GM12801 (cell line): Measurements from ENCODE around the gene ING5.

Source experiments
- TF ChIP-seq, protein P1 (sequence below): IDR thresholded peaks from one replicate; pipeline ENCODE4 v1.5.1; 2011; ENCODE audit warnings: control low read depth; ENCODE audit not compliant: insufficient read length; ENCODE audit errors: extremely low read depth

The ING5 gene

DNA sequence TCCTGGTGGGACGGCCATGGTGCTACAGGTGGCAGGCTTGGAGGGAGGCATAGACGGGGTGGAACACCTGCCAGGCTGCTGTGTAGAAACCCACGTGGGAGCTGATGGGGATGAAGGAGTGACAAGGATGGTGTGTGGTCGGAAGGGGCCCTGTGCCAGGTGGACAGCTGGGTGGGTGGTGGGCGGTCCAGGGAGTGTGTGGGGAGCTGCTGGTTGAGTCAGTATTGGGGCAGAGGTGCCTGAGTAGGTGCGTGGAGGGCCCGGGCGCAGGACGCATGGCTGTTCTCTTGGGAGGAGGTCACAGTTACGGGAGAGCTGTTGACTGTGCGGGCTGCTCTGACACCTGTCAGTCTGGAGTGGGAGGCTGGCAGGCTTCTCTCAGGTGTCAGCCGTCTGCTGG lies 20.0 kb downstream of the ING5 start:
- TF ChIP-seq, protein P1, sequence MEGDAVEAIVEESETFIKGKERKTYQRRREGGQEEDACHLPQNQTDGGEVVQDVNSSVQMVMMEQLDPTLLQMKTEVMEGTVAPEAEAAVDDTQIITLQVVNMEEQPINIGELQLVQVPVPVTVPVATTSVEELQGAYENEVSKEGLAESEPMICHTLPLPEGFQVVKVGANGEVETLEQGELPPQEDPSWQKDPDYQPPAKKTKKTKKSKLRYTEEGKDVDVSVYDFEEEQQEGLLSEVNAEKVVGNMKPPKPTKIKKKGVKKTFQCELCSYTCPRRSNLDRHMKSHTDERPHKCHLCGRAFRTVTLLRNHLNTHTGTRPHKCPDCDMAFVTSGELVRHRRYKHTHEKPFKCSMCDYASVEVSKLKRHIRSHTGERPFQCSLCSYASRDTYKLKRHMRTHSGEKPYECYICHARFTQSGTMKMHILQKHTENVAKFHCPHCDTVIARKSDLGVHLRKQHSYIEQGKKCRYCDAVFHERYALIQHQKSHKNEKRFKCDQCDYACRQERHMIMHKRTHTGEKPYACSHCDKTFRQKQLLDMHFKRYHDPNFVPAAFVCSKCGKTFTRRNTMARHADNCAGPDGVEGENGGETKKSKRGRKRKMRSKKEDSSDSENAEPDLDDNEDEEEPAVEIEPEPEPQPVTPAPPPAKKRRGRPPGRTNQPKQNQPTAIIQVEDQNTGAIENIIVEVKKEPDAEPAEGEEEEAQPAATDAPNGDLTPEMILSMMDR: no peak

- TF ChIP-seq, protein P1: no peak
These were observed 21.1 kb downstream of the ING5 start for GRCh38 chr2:241722896-241723454.

DNA sequence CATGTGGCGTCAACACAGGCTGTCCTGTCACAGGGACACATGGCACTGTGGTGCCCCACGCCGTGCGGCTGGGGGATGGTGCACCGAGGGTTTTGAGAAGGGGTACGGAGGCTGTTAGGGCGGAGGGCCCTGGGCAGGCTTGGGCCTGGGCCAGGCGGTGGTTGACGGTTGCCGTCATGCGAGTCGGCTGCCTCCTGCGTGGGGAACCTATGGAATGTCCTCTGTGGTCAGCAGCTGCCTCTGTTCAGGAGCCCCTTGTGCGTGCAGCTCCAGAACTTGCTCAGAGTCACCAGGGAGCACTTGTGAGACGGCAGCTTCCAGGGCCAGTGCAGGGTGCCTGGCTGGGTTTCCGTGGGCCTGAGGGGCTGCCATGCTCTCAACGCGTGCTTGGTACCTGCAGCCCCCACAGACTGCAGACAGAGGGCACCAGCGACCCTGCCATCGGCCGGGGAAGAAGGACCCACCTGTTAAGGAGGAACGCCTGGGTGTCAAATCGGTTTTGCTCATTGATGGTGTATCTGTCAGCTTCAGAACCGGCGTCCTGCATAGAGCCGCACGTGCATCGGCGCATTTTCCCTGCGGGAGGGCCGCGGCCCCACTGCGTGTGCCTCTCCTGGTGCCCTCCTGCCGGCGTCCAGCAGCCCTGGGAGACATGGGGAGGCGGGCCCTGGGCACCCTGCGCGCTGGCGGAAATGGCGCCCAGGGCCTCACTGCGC lies 22.6 kb downstream of the ING5 start:
- TF ChIP-seq, protein P1: no peak

DNA sequence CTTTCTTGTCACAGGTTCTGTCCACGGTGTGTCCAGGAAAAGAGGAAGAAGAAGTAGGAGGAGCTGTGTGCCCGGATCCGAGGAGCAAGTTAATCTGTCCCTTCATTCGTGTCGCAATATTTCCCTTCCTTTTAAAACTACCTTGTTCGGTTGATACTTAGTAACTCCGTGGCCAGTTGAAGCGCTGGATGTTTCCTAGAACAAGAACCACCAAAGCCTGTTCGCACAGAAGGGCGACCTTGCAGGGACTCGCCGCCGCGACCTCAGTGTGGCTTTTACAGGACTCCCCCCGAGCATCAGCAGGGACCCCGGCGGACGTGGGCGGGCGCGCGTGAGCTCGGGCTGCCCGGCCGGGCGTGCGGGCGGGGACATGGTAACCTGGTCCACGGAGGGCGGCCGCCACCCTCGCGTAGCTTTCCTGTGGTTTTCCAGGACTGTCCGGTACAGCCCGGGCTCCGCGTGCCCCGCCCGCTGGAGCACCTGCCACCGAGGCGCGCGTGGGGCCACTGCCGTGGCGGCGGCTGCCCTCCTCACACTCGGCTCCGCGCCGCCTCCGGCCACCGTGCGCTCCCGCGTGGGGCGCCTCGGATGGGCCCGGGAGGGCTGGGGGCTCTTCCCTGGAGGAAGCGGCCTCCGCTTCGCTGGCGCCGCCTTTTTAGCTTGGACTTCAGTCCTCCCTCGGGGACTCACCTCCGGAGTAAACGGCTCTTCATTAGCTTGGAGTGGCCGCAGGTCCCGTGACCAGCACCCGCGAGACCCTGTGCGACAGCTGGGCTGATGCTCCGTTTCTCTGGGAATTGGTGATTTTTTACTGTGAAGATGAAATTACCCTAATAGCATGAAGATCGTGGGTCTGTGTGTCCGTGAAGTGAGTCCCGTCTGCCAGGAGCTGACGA lies 23.4 kb downstream of the ING5 start:
- TF ChIP-seq, protein P1: no peak

GRCh38 chr2:241726459-241726858 lies 24.6 kb downstream of the ING5 start:
- TF ChIP-seq, protein P1: no peak

DNA sequence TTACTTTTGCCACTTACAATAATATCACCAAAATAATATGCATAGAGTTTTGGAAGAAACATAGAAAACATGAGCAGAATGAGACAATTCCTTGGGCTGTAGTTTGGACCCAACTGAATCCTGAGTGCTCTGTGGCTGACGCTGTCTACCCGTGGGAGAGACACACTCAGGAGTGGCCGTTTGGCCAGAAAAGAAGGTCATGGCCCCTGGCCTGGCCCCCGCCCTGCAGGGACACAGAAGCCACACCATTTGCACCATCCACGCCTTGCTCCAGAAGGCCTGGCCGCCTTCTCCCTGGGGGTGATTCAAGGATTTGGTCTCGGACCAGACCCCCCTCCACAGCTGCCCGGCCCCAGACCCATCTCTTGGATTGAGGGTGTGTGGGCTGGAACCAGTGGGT lies 26.2 kb downstream of the ING5 start:
- TF ChIP-seq, protein P1: no peak

GRCh38 chr2:241728627-241729026 lies 26.8 kb downstream of the ING5 start:
- TF ChIP-seq, protein P1: no peak
